ENCODE data around the gene VLDLR.

GRCh38 chr9:2574203-2574602, 47.4 kb upstream of the VLDLR start:
- TF ChIP-seq, protein P1, sequence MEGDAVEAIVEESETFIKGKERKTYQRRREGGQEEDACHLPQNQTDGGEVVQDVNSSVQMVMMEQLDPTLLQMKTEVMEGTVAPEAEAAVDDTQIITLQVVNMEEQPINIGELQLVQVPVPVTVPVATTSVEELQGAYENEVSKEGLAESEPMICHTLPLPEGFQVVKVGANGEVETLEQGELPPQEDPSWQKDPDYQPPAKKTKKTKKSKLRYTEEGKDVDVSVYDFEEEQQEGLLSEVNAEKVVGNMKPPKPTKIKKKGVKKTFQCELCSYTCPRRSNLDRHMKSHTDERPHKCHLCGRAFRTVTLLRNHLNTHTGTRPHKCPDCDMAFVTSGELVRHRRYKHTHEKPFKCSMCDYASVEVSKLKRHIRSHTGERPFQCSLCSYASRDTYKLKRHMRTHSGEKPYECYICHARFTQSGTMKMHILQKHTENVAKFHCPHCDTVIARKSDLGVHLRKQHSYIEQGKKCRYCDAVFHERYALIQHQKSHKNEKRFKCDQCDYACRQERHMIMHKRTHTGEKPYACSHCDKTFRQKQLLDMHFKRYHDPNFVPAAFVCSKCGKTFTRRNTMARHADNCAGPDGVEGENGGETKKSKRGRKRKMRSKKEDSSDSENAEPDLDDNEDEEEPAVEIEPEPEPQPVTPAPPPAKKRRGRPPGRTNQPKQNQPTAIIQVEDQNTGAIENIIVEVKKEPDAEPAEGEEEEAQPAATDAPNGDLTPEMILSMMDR (IDR thresholded peaks at IDR 0.05), result no peak
- no peak for TF ChIP-seq POLR2A (IDR thresholded peaks at IDR 0.05)

All from Peyer's patch (tissue), 4 donors.